Keratinocyte (primary cell): ENCODE data around the gene HUS1.

ENCODE experiments used
- CTCF ChIP-seq, 3 experiments: IDR thresholded peaks in 1 of 3; conservative IDR thresholded peaks in 1 of 3; optimal IDR thresholded peaks in 1 of 3; 2 replicates in 2 of 3; 3 replicates in 1 of 3; pipeline versions ENCODE3 to v1.5.1; 2011; ENCODE audit warnings: low read length in 3 of 3, mild to moderate bottlenecking in 3 of 3, moderate library complexity in 2 of 3, control low read depth in 1 of 3, inconsistent platforms in 1 of 3; ENCODE audit not compliant: insufficient read depth in 2 of 3; ENCODE audit errors: extremely low read depth in 1 of 3
- EZH2 ChIP-seq: IDR thresholded peaks from one replicate; pipeline ENCODE4 v1.6.1; 2012; ENCODE audit warnings: inconsistent platforms, mild to moderate bottlenecking, low read length, moderate library complexity

GRCh38 chr7:47967123-47967522 lies 12.3 kb downstream of the HUS1 start:
- no peak for TF ChIP-seq CTCF (optimal IDR thresholded peaks at IDR 0.05 in 1 of 3, IDR thresholded peaks at IDR 0.05 in 1 of 3, conservative IDR thresholded peaks at IDR 0.05 in 1 of 3; ENCODE audit: extremely low read depth in 1 of 3, insufficient read depth in 2 of 3, low read length in 3 of 3)
- no peak for TF ChIP-seq EZH2
